ENCODE data around the gene PFKFB4.

Gene PFKFB4

GRCh38 chr3:48556796-48557626, at the start of gene PFKFB4:
Gene PFKFB4 (minus strand): TSS chr3:48556803. CDS start chr3:48556777, 26 bp downstream.
- peak; percentile 100 for DNase-seq

DNA sequence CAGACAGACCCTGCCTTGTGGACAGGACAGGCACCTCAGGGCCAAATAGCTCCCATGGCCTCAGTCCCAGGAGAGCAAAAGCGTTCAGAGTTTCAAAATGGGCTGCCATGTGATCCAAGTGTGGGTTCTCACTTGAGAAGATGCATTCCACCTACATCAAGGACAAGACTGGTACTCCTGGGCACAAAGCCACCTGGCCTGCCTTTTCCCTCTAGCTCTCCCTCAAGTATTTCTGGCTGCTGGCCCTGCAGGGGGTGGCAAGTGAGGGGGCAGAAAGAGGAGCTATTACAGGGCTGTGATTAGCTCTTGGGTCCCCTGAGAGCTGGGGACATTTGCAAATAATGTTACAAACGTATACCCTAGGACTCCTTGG, 45.0 kb upstream of the PFKFB4 start:
- DNase-seq = no peak

DNA sequence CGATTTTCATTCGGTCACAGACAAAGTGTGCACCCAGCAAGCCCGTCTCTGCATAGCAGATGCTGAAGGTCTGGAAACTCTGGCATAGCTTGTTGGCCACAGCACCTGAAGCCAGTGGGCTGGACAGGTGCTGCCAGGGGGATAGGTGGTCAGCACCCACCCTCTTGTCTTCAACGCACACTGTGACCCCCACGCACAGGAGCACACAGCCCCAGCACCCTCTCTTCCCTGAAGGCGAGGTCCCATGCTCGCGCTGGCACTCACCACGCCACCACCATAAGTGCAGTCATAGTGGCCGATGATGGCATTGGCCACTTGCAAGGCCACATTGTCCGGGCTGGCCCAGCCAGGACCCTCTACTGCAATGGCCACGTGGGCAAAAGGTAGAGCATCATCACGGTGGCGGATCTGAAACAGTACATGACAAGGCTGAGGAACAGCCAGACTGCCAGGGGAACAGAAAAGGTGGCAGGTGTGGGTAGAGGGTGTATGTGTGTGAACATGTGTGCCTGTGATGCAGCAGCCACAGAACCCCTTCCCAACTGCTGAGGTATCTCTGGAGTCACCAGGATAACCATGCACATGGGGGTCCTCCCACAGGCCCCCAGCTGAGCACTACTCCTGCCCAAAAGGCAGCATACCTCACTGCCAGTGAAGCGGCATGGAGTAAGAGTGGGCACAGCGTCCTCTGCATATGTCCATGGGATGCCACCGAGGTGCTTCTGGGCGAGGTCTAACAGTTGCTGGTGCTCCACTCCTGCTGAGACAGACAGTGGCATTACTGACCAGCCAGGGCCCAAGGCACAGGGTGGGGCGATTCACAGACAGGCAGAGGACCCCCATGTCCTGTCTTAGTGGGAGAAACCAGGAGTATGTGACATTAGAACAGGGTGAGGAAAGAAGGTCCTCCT, 44.4 kb upstream of the PFKFB4 start:
- DNase-seq = no peak

GRCh38 chr3:48599509-48600285, 43.1 kb upstream of the PFKFB4 start:
- no peak for DNase-seq

GRCh38 chr3:48599077-48599501, 42.5 kb upstream of the PFKFB4 start:
- DNase-seq = no peak

GRCh38 chr3:48598323-48599076, 41.9 kb upstream of the PFKFB4 start:
- no peak for DNase-seq

- DNase-seq = no peak
Measured at GRCh38 chr3:48597408-48597800, 40.8 kb upstream of the PFKFB4 start.

DNA sequence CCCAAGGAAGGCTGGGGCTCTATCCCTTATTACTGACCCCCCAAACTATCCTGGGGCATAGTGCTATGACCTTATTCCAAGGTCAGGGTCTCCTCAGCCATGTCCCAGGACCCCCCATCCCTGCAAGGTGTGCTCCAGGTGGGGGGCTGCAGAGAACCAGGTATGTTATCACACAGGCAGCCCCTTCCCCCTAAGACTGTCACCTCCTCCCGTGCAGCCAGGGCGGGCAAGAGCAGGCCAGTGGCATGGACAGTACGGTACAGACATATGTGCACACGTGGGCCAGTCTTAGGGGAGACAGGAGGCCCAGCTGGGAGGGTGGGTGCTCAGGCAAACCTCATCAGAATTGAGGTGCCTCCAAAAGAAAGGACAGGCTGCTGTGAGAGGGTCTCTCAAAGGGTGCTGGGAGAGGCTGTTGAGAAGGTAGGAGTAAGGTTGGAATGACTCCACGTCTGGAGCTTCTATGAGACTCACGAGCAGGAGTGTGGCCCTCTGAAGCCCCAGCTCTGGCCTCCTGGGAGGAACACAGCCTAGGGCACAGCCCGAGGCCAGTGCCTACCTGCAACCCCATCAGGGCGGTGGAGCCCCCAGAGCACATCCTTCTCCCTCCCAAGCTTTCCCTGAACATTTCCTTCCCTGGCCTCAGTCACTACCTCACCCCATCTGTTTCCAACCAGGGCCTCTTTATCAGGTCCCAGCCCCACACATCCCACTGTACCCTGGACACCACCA, 40.2 kb upstream of the PFKFB4 start:
- DNase-seq = no peak

DNA sequence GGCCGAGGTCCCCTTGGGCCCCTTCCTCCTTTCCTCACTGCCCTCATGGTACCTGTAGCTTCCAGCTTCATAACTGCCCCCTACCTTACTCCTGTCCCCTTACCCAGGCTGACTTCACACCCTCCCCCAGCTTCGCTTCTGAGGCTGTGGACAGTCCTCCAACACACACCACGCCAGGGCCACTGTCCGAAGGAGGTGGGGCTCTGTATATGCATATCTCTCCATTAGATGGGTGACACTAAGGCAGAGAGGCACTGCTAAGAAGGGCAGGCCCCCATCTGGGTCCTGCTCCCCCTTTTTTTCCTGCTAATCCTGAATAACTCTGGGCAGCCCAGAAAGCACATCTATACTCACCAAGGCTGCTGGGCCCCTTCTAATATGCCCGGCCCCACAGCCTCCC, 39.6 kb upstream of the PFKFB4 start:
- DNase-seq = no peak

- DNase-seq = no peak
Measured at GRCh38 chr3:48595526-48596121, 39.0 kb upstream of the PFKFB4 start.

DNA sequence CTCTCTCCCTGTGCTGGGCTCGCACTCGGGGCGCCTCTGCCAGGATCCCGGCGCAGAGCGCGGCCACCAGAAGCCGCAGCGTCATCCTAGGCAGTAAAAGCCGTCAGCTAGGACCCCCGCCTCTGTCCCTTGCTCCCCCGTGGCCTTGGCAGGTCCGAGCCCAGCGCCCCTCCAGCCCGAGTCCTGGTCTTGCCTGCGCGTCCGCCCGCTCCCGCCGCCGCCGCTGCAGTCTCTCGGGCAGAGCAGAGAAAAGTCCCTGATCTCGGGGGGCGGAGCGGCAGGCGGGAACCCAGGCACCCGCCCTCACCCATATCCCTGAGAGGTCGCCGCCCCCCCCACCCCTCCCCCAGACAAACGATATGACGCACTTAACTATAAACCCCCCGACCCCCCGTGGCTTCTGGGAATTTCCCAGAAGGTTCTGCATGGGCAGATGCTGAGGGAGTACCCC, 38.5 kb upstream of the PFKFB4 start, which contains the start of gene COL7A1:
Gene COL7A1 (minus strand): TSS at position 255 of the 451 bp plus-strand sequence. CDS start 170 bp downstream, at position 85.
- DNase-seq = no peak

- no peak for DNase-seq
Measured at GRCh38 chr3:48594417-48595049, 37.9 kb upstream of the PFKFB4 start.

GRCh38 chr3:48593337-48593736, 36.7 kb upstream of the PFKFB4 start:
- no peak for DNase-seq

DNA sequence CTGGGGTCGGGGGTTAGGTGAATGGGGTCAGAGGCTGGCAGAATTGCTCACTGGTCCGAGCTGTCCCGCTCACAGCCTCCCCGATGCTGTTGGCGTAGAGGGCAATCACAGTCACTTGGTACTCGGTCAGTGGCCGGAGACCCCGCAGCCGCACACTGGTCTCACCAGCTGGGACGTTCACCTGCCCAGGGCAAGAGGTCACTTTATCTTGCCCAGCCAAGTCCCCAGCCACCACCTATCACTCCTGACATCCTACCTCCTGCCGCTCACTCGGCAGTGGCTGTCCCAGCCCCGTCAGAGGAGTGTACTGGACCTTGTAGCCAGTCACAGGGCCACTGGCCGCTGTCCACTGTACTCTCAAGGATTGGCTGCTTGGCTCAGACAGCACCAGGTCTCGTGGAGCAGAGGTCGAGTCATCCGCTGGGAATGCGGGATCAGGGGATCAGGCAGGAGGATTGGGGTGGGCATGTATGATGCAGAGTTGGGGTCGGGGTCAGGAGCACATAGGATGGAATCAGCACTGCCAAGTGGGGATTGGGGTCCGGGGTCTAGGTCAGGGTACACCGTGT, 36.0 kb upstream of the PFKFB4 start:
- no peak for DNase-seq

DNA sequence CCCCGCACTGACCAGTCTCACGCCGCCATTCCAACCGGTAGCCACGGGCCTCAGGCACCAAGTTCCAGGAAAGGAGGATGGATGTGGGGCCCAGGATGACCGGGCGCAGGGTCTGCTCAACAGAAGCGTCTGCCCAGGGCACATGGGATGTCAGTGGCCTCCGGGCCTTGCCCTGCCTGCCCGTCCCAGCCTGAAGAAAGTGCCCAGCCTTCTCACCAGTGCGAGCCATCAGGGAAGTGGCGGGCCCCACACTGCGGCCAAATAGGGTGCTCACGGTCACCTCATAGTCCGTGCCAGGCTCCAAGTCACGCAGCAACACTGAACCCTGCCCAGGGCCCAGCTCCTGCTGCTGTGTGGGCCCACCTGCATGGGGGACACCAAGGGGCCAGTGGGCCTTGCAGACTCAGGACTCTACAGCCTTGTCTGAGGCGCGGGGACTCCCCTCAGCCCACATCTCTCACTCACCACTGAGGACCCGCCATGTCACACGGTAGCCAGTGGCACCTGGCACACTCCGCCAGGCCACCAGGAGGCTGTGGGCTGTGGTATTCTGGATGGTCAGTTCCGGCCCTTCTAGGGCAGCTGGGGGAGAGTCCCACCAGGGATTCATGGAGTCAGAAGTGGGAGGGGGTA, 35.4 kb upstream of the PFKFB4 start:
- DNase-seq = no peak

DNA sequence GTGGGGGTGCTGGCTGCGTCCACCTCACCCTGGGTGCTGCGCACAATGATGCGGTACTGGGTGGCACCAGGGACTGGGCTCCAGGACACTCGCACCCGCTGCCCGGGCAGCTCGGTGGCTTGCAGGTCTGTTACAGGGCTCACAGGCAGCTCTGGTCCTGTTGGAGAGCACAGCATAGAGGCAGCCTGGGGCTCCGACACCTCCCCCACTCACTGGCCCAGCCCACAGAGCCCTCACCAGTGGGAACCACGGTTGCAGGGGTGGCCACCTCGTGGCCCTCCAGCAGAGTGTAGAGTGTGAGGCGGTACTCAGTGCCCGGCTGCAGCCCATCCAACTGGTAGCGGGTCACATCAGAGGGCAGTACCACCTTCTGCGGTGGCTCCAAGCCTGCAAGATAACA, 34.8 kb upstream of the PFKFB4 start:
- no peak for DNase-seq

GRCh38 chr3:48588230-48588629, 31.6 kb upstream of the PFKFB4 start:
- no peak for DNase-seq

- no peak for DNase-seq
Measured at GRCh38 chr3:48587686-48588085, 31.1 kb upstream of the PFKFB4 start.

GRCh38 chr3:48585411-48585810, 28.8 kb upstream of the PFKFB4 start:
- no peak for DNase-seq

DNA sequence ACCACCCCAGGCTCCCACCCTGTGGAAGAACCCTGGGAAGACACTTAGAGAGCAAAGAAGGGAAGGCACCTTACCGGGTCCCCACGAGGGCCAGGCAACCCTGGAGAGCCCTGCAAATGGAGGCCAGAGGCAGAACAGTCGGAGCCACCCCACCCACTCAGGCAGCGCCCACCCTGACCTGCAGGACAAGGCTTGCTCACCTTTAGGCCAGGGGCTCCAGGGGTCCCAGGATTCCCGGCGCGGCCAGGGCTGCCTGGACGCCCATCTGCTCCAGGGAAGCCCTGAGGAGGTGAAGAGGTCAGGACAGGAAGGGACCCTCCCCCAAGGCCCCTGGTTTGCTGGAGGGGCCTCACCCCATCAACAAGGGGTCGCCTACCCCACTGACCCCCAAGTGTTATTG, 28.2 kb upstream of the PFKFB4 start:
- DNase-seq = no peak
